Osteocyte (in vitro differentiated cells): ENCODE data around the gene QRICH2. TPM values are rescaled to one million over a fixed set of nuclear protein-coding genes. Genes with fewer than 3 reads are reported as not detected.
"Not testable (repeated sequence)": the region's sequence is repeated elsewhere in the genome, so short reads cannot be mapped to it uniquely, and the experiment has no call there.

ENCODE experiments used
- DNase-seq: peaks from one replicate; pipeline ENCODE4 v3.0.0; 2021; ENCODE audit warnings: mixed read lengths; ENCODE audit not compliant: unreplicated experiment; ENCODE audit errors: extremely low spot score
- H3K27ac Mint-ChIP-seq: one replicate; pipeline ENCODE4 v1.8.0; 2021; ENCODE audit warnings: mild to moderate bottlenecking, mixed read lengths; ENCODE audit not compliant: unreplicated experiment
- H3K27me3 Mint-ChIP-seq: one replicate; pipeline ENCODE4 v1.8.0; 2021; ENCODE audit warnings: mixed read lengths; ENCODE audit not compliant: unreplicated experiment
- H3K36me3 Mint-ChIP-seq: one replicate; pipeline ENCODE4 v1.8.0; 2021; ENCODE audit warnings: mixed read lengths; ENCODE audit not compliant: unreplicated experiment
- H3K4me1 Mint-ChIP-seq: one replicate; pipeline ENCODE4 v1.8.0; 2021; ENCODE audit warnings: mixed read lengths; ENCODE audit not compliant: unreplicated experiment
- H3K4me3 Mint-ChIP-seq: one replicate; pipeline ENCODE4 v1.8.0; 2021; ENCODE audit warnings: mild to moderate bottlenecking, moderate library complexity, mixed read lengths; ENCODE audit not compliant: unreplicated experiment
- H3K9me3 Mint-ChIP-seq: one replicate; pipeline ENCODE4 v1.8.0; 2021; ENCODE audit warnings: mixed read lengths; ENCODE audit not compliant: unreplicated experiment
- total RNA-seq: library from RNA; stranded (reverse); gene quantifications from 2 replicates; pipeline ENCODE4 v1.2.1, GENCODE V29; 2021
- TF ChIP-seq, protein P1 (sequence below): fragments of 200-600 bp; sonication (generic); IDR thresholded peaks from 2 replicates; pipeline ENCODE4 v1.5.0; 2021; ENCODE audit warnings: antibody characterized with exemption, mild to moderate bottlenecking, moderate library complexity

QRICH2 gene
- total RNA-seq, 1 donor from 2014 or later = 6.3 TPM

DNA sequence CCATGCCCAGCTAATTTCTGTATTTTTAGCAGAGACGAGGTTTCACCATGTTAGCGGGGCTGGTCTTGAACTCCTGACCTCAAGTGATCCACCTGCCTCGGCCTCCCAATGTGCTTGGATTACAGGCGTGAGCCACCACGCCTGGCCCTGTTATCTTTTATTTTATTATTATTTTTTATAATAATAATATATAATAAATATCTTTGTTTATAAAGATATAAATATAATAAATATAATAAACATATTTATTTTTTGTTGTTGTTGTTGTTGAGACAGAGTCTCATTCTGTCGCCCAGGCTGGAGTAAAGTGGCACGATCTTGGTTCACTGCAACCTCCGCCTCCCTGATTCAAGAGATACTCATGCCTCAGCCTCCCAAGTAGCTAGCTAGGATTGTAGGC is 60.8 kb downstream of the QRICH2 start:
- TF ChIP-seq, protein P1, sequence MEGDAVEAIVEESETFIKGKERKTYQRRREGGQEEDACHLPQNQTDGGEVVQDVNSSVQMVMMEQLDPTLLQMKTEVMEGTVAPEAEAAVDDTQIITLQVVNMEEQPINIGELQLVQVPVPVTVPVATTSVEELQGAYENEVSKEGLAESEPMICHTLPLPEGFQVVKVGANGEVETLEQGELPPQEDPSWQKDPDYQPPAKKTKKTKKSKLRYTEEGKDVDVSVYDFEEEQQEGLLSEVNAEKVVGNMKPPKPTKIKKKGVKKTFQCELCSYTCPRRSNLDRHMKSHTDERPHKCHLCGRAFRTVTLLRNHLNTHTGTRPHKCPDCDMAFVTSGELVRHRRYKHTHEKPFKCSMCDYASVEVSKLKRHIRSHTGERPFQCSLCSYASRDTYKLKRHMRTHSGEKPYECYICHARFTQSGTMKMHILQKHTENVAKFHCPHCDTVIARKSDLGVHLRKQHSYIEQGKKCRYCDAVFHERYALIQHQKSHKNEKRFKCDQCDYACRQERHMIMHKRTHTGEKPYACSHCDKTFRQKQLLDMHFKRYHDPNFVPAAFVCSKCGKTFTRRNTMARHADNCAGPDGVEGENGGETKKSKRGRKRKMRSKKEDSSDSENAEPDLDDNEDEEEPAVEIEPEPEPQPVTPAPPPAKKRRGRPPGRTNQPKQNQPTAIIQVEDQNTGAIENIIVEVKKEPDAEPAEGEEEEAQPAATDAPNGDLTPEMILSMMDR = no peak
- DNase-seq = no peak
- H3K27me3 Mint-ChIP-seq = peaks cover 51% of the 10 kb centered on the region
- H3K27ac Mint-ChIP-seq = no peak overlapping the region
- no peak overlapping the region for H3K4me3 Mint-ChIP-seq
- peaks cover 10% of the 10 kb centered on the region for H3K4me1 Mint-ChIP-seq
- H3K9me3 Mint-ChIP-seq = no peaks in the 10 kb centered on the region
- no peaks in the 10 kb centered on the region for H3K36me3 Mint-ChIP-seq

DNA sequence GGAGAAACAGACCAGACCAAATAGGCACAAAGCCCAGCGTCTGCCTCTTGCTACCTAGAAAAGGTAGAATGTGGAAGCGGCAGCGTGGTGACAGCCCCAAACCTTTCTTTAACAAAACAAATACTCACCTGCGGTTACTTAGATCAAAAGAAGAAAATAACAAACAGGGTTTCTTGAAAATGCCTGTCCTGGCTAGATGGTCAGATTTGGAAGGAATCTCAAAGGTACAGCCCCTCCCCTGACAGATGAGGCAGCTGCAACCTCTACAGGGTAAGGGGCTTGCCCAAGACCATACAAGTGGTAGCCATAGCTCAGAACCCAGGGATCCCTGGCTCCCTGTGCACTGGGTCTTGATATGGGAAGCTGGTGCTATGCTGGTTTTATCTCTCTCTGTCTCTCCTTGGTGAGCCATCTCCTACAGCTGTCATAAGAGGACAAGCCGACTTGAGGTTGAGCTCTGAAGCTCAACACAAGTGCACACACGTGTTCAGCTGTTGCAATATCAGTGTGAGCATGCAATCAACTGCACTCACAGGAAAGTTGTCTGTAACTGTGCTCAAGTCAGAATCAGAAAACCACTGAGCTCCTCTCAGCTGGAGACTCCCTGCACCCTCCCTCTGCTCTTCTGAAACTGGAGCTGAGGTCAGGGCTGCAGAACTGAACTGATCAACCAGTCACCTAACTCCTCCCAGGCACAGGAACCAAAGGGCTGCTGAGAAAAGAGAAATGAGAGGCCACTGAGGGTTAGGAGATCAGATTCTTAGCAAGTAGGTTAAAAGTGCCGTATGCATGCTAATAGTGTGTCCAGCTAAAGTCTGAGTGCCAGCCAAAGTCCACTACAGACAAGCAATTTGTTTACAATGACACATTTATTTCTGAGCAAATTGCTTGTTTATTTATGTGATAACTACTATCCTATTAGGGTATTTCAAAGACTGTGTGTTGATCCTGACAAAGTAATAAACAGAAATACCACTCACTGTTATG is 61.7 kb downstream of the QRICH2 start:
- H3K4me1 Mint-ChIP-seq = peaks cover 4% of the 10 kb centered on the region
- TF ChIP-seq, protein P1 = no peak
- no peak for DNase-seq
- H3K27me3 Mint-ChIP-seq = peaks cover 56% of the 10 kb centered on the region
- no peaks in the 10 kb centered on the region for H3K36me3 Mint-ChIP-seq
- H3K4me3 Mint-ChIP-seq = no peak overlapping the region
- no peaks in the 10 kb centered on the region for H3K9me3 Mint-ChIP-seq
- no peak overlapping the region for H3K27ac Mint-ChIP-seq

DNA sequence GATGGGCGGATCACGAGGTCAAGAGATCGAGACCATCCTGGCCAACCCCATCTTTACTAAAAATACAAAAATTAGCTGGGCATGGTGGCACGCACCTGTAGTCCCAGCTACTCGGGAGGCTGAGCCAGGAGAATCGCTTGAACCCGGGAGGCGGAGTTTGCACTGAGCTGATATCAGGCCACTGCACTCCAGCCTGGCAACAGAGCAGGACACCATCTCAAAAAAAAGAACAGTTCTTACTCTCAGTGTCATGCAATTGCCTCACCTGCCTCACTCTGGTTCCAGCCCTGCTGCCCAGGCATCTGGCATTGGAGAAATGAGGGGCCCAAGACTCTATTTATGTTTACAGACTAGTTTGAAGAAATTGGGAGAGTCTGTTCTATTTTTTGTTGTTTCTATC is 63.4 kb downstream of the QRICH2 start:
- not testable (repeated sequence) for H3K4me3 Mint-ChIP-seq, H3K27ac Mint-ChIP-seq, DNase-seq, H3K9me3 Mint-ChIP-seq, H3K36me3 Mint-ChIP-seq
- Mint-ChIP-seq H3K4me1 (peaks cover 10% of the 10 kb centered on the region), H3K27me3 (peaks cover 61% of the 10 kb centered on the region)

DNA sequence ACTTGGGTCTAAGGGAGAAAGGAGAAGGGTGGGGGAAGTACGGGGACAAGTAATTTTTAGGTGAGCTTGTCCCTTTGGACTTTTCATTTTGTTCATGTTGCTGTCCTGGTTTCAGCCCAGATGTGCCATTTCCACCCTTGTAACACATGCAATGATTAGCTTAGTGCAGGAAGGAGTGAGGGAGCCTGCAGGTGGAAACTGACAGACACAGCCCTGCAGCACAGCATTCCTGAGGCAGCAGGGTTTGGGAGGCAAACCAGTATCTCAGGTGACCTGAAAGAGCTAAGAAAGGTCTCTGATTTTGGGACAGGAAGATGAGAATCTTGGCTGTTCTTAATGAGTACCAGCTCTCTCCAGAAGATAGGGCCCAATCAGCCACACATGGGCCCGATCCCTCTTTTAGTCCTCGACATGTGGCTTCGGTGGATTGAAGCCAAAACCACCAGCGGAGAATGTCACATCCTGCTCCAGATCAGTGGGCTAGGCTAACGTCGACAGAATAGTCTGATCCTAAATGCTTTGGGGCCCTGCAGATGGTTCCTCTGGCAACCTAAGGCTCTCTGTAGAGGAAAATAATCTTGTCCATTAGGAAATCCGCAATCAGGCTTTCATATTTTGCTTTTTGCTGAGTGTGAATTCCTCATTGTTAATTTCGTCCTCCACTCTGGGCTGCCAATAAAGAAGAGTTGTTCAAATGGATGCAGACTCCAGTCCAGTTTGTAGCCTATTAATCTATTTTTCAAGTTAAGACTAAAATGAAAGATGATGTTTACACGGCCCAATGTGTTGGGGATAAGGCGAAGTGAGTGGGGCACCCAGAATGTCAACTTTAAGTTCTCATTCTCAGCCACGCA is 64.0 kb downstream of the QRICH2 start:
- peaks cover 10% of the 10 kb centered on the region for H3K4me1 Mint-ChIP-seq
- peaks cover 64% of the 10 kb centered on the region for H3K27me3 Mint-ChIP-seq
- no peaks in the 10 kb centered on the region for H3K36me3 Mint-ChIP-seq
- no peak overlapping the region for H3K27ac Mint-ChIP-seq
- no peak for DNase-seq
- no peaks in the 10 kb centered on the region for H3K9me3 Mint-ChIP-seq
- H3K4me3 Mint-ChIP-seq = no peak overlapping the region
- TF ChIP-seq, protein P1 = no peak

DNA sequence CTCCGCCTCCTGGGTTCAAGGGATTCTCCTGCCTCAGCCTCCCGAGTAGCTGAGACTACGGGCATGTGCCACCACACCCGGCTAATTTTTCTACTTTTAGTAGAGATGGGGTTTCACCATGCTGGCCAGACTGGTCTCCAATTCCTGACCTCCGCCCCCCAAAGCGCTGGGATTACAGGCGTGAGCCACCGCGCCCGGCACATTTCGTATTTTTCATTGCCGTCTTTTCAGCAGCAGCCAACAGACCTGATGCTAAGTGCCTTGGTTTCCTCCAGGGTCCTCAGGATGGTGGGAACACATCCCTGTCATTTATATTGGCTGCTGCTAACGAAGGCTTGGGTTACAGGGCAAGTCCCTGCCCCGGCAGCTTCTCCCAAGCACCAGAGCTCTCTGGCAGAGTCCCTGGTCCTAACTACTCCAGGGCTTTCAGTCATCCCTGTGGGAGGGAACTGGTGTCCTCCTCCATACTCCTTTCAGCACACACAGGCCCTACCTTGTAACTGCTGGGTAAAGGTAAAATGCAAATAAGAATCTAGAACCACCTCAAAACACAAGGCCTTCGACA is 66.3 kb downstream of the QRICH2 start:
- Mint-ChIP-seq H3K27me3 (peaks cover 61% of the 10 kb centered on the region), H3K36me3 (no peaks in the 10 kb centered on the region), H3K4me1 (peaks cover 10% of the 10 kb centered on the region), H3K9me3 (no peaks in the 10 kb centered on the region), H3K4me3 (peak overlapping the region; percentile 79), H3K27ac (no peak overlapping the region)
- TF ChIP-seq, protein P1 = no peak
- no peak for DNase-seq
